ENCODE results near the gene LLCFC1.

GRCh38 chr7:142939226-142939910 lies at the start of gene LLCFC1:
- TF ChIP-seq CTCF (IDR thresholded peaks at IDR 0.05) (no peak), POLR2A (IDR thresholded peaks at IDR 0.05) (no peak)

All from testis (tissue), 2 donors.